BE2C (cell line): ENCODE data around the gene FAM177B.
A peak's percentile ranks its signal among the peaks of the same experiment; 100 is the strongest.

Experiments used
- DNase-seq: peaks from one replicate; pipeline ENCODE4 v3.0.0-alpha.2; 2020
- H3K27me3 ChIP-seq: fragments of 250-450 bp; sonication (Bioruptor Pico); 2 replicates; pipeline ENCODE4 v1.5.1; 2020; ENCODE audit warnings: mild to moderate bottlenecking
- H3K36me3 ChIP-seq: fragments of 250-450 bp; sonication (Bioruptor Pico); 2 replicates; pipeline ENCODE4 v1.5.1; 2020; ENCODE audit warnings: mild to moderate bottlenecking
- H3K4me1 ChIP-seq: fragments of 250-450 bp; sonication (Bioruptor Pico); 2 replicates; pipeline ENCODE4 v1.5.1; 2020
- H3K4me3 ChIP-seq: 2 replicates; pipeline ENCODE4 v1.5.1; 2011; ENCODE audit warnings: low read depth, low read length
- H3K9me3 ChIP-seq: fragments of 250-450 bp; sonication (Bioruptor Pico); 2 replicates; pipeline ENCODE4 v1.5.1; 2020
- TF ChIP-seq, protein P1 (sequence below): IDR thresholded peaks from 2 replicates; pipeline ENCODE4 v1.5.1; 2012; ENCODE audit warnings: mild to moderate bottlenecking, low read depth, low read length

The FAM177B gene

DNA sequence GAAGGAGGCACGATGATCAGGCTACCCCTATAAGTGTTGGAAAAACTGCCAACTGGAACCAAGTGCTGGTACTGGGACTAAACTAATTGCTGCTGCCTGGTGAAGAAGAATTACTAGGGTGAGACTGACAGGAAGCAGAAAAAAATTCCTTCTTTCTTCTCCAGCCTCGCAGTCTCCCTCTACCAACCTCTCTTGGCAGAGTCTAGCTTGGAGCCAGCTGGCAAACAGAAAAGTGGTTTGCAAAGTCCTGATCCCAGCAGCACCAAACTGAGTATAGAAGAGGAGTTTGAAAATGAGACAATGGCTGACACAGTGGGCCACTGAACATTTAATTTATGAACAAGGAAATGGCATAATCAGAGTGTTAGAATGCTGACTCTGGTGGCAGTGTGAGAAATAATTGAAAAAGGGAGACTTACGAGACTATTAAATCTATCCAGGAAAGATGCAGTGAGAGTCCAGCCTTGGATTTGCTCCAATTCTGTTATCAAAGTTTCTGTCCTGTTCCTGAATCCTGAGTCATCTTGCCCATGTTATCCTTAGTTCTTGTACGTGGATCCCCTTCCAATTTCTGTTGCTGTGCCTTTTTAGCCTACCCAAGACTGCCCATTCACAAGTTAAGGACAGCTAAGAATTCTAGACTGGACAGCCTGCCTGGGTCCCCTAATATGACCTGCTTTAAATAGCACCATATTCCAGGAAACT, 54.2 kb downstream of the FAM177B start:
- Histone ChIP-seq H3K4me1 (no peaks in the 10 kb centered on the region), H3K36me3 (no peaks in the 10 kb centered on the region), H3K4me3 (no peak overlapping the region), H3K9me3 (no peaks in the 10 kb centered on the region), H3K27me3 (peaks cover 2% of the 10 kb centered on the region; the same call in 1 of the 2 replicates)
- TF ChIP-seq, protein P1, sequence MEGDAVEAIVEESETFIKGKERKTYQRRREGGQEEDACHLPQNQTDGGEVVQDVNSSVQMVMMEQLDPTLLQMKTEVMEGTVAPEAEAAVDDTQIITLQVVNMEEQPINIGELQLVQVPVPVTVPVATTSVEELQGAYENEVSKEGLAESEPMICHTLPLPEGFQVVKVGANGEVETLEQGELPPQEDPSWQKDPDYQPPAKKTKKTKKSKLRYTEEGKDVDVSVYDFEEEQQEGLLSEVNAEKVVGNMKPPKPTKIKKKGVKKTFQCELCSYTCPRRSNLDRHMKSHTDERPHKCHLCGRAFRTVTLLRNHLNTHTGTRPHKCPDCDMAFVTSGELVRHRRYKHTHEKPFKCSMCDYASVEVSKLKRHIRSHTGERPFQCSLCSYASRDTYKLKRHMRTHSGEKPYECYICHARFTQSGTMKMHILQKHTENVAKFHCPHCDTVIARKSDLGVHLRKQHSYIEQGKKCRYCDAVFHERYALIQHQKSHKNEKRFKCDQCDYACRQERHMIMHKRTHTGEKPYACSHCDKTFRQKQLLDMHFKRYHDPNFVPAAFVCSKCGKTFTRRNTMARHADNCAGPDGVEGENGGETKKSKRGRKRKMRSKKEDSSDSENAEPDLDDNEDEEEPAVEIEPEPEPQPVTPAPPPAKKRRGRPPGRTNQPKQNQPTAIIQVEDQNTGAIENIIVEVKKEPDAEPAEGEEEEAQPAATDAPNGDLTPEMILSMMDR = no peak
- DNase-seq = no peak

DNA sequence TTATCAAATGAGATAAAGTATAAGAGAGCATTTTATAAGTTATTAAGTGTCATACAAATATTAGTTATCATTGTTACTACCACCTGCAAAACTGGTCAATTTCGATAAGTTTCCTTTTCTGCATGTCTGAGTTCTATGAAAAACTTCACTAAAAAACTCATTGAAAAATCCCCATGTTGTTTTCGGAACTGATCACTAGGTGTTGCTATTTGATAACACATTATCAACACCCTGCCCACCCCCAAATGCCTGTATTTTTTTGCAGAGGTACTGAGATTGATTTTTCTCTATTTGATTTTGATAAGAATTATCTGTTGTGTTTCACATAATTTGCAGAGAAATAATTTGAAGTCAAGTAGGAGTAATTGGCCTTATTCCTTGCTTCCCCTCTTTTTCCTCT, 55.7 kb downstream of the FAM177B start:
- Histone ChIP-seq H3K36me3 (no peaks in the 10 kb centered on the region), H3K27me3 (peaks cover 6% of the 10 kb centered on the region; the same call in 1 of the 2 replicates), H3K9me3 (no peaks in the 10 kb centered on the region), H3K4me1 (no peaks in the 10 kb centered on the region), H3K4me3 (no peak overlapping the region)
- DNase-seq = no peak
- TF ChIP-seq, protein P1 = peak; percentile 53

DNA sequence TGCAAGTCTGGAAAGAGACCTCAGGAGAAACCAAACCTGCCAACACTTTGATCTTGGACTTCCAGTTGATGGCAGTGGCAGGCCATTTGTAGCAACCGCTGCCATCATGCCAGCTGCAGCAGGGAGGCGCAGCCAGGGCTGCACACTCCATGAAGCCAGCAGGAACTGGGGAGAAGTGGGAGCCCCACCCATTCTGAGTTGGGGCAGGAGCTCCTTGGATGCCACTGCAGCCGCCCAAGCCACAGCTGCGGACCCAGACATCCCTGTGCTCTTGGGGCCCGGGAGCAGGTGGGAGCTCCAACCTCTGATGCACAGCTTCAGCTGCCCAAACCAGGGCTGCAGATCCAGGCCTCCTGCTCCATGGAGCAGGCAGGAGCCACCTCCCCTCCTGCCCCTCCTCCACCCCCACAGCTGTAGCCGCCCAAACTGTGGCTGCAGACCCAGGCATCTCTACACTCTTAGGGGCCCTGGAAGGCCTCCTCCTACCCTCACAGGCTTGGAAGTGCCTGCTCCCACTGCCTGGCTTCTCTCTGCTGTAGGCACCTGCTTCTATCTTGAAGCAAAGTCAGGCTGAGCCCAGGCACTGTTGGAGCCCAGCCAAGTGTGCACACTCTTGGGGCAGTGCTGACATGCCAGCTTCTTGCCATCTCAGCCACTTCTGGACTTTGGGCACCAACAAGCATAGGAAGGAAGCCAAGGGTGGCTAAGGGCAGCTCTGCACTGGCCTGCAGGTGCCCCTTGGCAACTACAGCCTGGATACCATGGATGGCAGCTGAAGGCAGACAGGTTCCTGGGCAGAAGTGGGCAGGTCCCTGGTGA, 57.9 kb downstream of the FAM177B start:
- DNase-seq = no peak
- Histone ChIP-seq H3K27me3 (peaks cover 6% of the 10 kb centered on the region), H3K9me3 (no peaks in the 10 kb centered on the region), H3K4me3 (no peak overlapping the region), H3K36me3 (no peaks in the 10 kb centered on the region), H3K4me1 (no peaks in the 10 kb centered on the region)
- TF ChIP-seq, protein P1 = 0 out of 2 replicates have a peak, but pooled peaks have one; percentile 9

DNA sequence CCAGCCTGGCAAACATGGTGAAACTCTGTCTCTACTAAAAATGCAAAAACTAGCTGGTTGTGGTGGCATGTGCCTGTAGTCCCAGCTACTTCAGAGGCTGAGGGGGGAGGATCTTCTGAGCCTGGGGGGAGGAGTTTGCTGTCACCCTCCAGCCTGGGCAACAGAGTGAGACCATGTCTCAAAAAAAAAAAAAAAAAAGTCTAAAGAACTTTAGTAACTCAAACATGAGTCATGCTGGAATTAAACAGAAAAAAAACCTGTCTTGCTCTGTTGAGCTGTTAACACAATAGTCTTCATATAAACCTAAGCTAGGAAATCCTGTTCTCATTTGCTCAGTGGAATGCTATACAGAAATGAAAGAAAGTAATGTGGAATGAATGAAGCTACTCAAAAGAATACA, 61.1 kb downstream of the FAM177B start:
- Histone ChIP-seq H3K9me3 (no peaks in the 10 kb centered on the region), H3K27me3 (peaks cover 6% of the 10 kb centered on the region), H3K4me1 (no peaks in the 10 kb centered on the region), H3K36me3 (no peaks in the 10 kb centered on the region), H3K4me3 (no peak overlapping the region)
- DNase-seq = no peak
- TF ChIP-seq, protein P1 = no peak

DNA sequence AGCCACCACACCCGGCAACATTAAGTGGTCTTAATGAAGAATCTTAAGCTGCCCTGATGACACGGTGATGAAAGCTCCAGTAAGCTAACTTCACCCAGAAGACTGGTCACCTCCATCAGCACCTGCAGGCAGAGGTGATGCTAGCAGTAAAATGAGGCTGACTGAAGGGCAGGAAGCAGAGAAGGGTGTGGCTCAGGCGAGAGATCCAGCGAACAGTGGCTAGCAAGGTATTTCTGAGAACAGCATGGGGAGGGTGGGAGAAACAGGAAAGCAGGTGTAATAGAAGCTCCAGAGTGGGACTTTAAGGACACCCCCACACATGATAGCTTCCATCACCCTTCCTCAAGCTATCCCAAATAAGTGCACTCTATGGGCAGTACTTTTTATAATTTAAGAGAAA, 62.0 kb downstream of the FAM177B start:
- TF ChIP-seq, protein P1 = no peak
- Histone ChIP-seq H3K36me3 (no peaks in the 10 kb centered on the region), H3K9me3 (no peaks in the 10 kb centered on the region; the same call in 1 of the 2 replicates), H3K27me3 (peaks cover 6% of the 10 kb centered on the region), H3K4me1 (no peaks in the 10 kb centered on the region), H3K4me3 (no peak overlapping the region)
- DNase-seq = no peak
